NCI-H1048 (cell line): ENCODE measurements around the gene NFYC.

Experiments
- DNase-seq: peaks from one replicate; lab custom pipeline; 2025; lab: John Stamatoyannopoulos, UW

NFYC gene

DNA sequence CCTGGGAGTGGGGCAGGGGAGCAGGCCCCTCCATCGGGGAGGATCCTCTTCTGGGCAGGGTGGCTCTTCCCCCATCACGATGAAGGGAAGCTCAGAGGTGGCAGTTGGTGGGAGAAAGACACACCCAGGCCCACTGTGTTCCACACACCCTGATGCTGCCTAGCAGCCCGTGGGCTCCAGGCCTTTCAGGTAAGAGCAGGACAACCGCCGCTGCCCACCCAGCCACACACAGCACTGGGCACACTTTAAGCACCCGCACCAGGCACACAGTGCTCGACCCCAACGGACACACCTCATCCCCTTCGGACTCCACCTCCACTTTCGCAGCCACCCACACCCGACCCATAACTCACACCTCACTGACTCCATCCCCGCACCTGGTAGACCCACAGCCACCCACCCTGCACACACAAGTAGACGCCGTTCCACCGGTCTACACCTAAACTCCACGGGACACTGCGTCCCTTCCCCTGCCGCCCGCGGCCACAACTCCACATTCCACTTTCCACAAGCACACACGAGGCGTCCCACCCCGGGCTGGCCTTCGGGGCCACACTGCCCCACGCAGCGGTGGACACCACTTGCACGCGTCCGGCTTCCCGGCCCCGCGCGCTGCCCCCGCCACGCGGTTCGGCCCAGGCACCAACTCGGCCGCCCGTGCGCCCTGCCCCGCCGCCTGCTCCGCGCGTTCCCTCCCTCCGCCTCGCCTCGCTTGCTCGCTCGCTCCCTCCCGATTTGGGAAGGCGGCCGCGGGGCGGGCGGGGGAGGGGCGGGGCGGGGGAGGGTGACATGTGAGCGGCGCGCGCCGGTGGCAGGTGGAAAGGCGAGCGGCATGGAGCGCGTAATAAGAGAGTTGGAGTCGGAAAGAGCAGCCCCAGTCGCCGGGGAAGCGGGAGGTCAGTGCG is 91.7 kb downstream of the NFYC start, which contains the start of gene KCNQ4:
Gene KCNQ4 (plus strand): TSS at position 787 of the 905 bp plus-strand sequence. CDS start 307 bp downstream, outside the sequence.
- DNase-seq = no peak

DNA sequence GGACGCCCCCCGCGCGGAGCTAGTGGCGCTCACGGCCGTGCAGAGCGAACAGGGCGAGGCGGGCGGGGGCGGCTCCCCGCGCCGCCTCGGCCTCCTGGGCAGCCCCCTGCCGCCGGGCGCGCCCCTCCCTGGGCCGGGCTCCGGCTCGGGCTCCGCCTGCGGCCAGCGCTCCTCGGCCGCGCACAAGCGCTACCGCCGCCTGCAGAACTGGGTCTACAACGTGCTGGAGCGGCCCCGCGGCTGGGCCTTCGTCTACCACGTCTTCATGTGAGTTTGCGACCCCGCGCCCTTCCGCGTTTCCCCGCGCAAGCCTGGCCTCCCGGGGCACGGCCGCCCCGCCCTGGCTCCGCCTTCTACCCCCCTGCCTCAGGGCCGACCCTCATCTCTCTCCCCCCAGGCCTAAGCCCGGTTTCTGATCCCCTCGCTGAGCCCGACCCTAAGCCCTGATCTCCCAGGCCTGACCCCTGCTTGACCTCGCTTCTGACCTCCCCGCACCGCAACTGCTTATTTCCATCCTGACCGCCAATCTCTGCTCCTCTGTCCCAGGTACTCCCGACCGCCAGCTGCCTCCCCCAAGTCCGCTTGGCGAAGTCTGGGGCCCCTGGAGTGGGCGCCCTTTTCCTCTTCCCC is 92.8 kb downstream of the NFYC start:
- no peak for DNase-seq

DNA sequence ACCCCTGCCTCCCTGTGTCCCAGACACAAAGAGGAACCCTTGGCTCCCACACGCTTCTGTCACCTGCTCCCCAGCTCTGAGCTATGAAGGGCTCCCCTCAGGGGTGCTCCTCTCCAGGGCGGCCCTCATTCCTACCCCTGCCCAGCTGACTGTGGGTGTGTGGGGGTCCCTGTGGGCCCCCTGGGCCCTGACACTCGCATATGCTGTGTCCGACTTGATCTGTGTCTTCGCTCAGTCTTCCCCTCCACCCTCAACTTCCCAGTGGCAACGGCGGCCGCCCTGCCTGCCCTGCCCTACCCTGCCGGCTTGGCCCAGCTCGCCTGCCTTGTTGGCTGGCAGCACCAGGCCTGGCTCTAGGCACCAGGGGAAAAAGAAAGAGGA is 93.3 kb downstream of the NFYC start:
- DNase-seq = no peak

DNA sequence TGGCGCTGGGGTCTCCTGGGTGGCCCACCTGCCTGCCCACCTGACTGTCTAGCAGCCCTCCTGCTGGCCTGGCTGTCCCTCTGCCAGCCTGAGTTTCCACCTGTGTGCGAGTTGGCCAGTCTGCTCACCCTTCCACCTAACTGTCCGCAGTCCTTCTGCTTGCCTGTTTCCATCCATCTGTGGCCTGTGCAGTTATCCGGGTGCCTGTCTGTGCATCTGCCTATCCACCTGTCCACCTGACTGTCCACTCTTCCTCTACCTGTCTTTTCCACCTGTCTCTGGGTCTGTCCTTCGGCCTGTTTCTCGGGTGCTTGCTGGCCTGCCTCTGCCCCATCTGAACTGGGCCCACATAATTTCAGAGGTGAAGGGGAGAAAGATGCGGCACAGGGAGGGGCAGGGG is 93.9 kb downstream of the NFYC start:
- DNase-seq = no peak

DNA sequence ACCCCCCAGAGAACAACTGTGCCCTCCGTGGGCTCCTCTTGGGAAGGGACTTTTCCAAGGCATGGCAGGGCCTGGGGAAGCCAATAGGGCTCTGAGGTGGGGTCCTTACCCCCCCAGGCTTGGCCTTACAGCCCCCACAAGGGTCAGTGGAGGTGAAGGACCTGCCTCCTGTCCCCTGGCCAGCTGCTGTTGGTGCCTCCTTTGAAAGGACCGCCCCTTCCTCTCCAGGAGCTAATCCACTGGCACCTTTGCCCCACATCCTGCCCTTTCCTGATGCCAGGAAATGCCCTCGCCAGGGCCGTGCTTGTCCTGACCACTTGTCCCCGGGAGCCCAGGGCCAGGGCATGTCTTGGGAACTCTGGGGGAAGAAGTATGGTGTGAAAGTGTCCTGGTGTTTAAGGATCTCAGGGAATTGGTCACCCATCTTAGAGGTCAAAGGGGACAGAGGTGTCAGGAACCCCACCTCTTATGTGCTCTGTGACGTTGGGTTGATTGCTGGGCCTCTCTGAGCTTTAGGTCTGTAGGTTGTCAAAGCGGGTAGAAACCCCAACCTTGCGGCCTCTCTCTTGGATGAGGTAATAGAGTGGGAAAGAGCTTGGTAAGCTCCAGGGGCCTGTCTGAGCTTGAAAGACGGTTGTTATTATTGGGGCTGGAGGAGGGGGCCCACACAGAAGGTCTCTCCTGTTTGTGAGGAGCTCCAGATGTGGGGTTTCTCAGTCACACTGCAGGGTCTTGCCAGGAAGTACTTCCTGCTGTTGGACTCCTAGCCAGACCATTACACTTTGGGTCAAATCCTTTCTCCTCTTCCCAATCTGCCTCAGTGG is 94.9 kb downstream of the NFYC start:
- no peak for DNase-seq

DNA sequence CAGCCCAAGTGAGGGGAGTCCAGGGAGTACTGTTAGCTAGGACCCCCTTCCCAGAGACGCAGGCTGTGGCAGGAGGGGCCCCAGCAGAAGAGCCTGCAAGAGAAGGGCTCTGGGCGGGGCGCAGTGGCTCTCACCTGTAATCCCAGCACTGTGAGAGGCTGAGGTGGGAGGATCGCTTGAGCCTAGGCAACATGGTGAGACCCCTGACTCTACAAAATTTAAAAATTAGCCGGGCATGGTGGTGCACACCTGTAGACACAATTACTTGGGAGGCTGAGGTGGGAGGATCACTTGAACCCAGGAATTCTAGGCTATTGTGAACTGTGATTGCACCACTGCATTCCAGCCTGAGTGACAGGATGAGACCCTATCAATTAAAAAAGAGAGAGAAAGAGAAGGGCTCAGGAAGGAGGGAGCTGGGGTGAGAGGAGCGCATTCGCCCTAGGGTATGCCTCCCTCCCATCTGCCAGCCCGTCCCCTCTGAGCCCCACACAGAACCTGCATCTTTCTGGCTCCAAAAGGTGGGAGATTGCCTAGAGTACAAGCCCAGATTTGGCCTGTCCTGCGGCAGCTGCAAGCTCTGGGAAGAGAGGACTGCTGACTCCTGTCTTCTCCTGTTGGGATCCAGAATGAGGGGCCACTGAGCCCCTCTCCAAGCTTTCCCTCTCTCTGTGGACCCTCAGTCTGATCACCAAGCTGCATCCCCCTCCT is 95.6 kb downstream of the NFYC start:
- DNase-seq = no peak

DNA sequence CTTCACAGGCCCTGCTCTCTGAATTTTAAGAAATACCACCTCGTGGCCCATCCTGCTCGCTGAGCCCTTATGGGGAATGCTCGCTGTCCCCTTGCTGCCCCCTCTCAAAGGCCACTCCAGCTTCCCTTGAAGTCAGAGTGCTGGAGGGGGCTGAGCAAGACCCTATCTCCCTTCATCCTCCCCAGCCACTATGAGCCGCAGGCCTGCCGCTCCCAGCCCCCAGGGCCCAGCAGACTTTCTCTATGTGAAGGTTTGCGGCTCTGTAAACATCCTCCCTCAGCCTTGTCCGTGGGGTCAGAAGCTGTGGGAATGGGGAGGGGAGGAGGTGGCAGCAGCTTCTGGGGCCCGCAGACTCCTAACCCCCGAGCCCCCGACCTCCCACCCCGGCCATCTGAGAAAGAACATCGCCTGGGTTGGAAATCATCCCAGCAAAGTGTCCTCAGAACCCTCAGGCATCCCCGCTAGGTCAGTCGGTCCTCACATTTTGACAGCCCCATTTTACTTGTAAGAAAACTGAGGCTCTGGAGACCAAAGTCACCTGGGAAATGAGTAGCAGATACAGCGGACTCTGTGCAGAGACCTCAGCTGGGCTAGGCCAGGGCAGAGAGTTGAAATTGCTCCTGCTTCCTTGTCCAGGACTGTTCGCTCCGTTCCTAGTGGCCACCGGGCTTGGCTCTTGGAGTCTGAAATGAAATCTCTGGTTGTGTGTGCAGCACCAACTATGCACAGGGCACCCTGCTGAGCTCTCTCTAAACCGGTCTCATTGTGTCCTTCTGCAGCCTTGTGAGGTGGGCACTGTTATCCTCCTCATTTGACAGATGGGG is 96.4 kb downstream of the NFYC start:
- no peak for DNase-seq

DNA sequence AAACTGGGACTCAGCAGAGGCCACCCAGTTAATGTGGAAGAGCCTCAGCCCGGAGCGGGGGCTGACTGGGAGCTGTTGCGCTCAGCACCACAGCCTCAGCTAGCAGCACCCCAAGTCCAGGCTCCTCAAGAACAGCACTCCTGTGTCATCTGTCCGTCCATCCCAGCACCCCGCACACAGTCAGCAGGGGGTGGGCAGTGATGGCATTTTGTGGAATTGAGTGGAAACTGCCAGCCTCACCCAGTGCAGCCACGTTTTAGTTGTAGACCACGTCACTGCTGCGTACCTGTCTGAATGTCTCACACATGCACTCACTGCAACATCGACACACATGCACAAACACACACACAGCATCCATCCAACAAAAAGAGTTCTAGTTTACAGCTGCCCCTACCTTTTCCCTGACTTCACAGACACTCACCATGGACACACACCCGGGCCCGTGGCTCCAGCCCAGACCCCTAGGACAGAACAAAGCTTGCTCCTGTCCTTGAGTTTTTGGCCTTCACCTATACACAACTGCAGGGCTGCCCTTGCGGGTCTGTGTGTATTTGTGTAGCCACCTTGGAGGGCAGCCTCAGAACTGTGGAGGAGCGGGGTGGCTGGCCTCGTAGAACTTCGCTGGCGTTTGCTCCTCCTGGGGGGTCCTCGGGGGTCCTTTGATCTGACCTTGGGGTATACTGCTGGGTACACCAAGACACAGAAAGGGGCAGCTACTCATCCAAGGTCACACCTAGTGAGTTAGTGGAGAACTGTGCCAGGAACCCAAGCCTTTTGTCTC is 97.2 kb downstream of the NFYC start:
- no peak for DNase-seq

DNA sequence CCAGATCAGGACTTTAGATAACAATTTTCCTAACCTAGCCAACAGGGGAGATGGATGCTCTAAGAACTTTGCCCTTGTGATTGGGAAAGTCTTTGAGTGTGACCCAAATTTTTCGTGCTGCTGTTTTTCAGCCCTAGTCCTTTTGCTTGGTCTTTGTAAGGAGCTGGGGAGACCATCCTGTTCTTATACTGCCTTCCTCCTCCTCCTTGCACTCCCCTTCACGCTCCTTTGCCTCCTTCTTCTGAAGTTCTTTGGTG is 97.8 kb downstream of the NFYC start:
- DNase-seq = no peak

DNA sequence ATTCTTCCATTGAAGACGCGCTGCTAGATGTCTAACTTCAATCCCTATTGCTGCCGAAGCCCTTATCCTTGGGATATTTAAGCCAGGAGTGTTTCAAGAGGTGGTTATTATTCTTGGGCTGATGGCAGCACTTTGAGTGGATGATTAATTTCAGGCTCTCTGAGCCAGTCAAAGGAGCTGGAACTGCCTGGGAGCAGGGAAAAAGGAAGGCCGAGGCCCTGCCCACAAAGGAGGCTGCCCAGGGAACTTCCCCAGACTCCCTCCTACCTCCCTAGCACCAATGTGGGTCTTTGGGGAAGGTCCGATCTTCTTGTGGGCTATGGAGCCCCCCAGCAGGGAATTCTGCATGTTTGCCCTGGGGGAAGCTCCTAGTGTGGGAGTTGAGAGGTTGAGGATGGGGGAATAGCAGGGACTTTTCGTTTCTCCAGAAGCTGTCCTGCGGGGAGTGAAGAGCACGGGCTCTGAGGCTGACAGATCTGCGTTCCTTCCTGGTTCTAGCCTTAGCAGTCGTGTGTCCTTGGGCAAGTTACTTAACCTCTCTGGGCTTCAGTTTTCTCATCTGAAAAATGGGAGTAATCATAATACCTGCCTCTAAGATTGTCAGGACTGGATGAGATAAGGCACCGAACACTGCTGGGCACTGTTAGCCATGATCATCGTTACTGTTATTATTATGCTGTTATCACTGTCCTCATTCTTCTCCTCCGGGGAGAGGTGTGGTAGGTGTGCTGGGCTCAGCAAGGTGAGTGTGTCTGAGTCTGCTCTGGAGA is 98.3 kb downstream of the NFYC start:
- no peak for DNase-seq

DNA sequence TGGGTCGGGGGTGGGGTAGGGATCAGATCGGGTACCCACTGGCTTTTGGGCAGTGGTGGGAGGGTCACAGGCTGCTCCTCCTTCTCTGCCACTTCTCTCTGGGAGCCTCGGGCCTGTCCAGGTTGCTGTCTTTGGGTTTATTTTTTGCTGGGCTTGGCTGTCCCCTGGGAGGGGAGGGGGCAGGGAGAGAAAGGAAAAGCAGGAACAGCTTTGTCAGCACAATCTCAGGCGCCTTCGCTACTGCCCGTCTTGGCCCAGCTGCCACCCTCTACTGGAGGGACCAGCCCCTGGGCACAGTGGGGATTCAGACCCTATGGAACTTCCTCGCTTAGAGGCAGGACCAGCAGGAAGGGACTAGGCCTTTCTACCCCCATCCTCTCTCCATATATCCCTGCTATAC is 100.5 kb downstream of the NFYC start:
- DNase-seq = no peak

DNA sequence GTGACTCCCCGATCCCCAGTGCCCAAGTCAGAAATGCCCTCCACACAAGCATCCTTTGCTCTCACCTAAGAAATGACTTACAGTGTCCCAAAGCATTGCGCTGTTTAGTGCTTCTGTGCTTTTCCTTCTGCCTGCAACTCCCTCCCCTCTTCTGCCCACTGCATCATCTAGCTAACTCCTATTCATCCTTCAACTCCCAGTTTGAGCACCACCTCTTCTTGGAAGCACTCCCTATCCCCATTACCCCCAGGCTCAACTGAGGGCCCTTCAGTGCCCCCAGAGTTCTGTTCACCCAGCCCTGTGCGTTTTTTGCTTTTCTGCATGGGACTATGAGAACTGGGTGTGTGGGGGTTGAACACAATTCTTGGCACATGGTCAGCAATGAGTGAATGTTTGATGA is 102.1 kb downstream of the NFYC start:
- no peak for DNase-seq

DNA sequence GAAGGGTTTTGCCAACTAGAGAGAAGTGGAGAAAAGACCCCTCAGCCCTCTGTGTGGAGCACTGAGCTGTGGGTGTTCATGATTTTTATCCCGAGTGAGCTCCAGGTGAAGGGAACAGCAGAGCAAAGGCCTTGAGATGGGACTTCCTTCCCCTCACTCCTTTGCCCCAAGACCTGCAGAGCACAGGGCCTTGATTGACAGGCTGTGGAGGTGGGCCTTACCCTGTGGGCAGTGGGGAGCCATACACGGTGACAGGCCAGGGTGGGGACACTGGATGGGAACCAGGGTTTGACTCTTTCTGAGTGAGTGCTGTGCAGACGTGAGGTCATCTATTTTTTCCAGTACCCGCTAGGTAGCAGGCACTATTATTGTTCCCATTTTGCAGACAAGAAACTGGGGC is 102.5 kb downstream of the NFYC start:
- DNase-seq = no peak

DNA sequence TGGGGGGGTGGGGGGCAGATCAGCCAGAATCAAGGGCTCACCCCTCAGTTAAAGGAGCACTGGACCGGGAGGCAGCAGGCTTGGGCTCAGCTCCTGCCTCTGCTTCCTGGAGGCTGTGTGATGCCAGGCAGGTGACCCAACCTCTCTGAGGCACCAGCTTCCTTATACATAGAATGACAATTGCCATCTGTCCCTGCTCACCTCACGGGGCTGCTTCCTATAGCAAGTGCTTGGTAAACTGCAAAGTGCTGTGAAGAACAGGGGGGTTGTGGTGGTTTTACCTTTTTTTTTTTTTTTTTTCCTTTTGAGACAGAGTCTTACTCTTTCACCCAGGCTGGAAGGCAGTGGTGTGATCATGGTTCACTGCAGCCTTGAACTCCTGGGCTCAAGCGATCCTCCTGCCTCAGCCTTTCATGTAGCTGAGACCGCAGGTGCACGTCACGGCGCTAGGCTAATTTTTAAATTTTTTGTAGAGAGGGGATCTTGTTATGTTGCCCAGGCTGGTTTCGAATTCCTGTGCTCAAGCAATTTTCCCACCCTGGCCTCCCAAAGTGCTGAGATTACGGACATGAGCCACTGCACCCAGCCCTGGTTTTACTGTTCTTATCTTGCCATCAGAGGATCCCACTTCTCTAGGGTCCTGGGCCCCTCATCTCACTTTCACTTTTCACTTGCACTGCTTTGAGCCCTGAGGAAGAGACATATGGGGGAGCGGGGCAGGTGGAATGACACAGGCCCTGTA is 103.6 kb downstream of the NFYC start:
- DNase-seq = no peak

DNA sequence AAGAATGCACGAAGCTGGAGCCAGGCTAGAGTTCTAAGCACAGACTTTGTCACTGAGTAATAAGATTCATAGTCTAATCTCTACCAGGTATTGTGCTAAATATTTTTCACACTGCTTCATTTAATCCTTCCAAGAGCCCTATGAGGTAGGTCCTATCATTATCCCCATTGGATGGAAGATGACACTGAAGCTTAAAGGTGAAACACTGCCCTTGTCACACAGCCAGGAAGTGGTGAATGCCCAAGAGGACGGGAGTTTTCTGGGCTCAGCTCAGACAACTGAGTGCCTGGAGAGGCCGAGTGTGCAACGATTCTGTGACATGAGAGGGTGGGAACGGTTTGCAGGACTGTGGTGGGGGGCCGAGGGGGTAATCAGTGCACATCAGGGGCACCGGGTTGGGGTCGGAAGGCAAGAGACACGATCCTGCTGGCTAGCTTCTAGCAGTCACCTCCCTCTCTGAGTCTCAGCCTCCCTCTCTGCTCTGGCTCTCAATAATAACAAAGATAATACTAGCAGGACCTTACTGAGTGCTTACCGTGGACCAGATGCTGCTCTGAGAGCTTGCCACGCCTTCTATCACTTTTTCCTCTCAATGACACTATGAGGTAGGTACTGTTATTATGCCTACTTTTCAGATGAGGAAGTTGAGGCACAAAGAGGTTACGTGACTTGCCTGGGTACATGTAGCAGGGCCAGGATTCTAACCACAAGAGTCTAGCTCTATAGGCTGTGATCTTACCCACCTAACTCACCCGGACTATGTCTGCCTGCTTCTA is 104.5 kb downstream of the NFYC start:
- DNase-seq = no peak

DNA sequence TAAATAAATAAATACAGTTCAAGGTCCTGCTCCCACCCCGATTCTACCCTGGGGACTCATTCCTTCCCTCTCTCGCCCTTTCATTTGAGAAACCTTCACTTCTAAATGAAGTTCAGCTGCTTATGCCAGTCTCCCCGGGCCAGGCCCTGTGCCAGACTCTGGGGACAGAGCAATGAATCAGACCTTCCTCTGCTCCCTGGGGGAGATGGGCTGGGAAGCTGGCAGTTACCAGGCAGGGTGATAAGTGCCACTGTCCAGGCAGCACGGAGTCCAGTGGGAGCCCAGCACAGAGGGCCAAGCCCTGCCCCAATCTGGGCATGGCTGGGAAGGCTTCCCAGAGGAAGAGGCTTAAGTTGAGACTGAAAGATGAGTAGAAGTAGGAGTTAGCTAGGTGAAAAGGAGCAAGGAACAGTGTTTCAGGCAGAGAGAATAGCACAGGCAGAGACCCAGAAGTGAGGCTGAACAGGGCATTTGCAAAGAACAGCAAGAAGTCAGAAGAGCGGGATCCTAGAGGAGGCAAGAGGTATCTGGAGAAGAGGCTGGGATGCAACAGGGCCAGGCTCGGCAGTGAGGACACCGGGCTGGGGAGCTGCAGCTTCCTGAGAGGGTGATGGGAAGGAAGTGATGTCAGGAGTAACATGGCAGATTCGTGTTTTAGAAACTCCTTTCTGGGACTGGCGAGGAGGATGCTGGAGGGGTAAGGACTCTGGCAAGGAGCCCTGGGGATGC is 105.6 kb downstream of the NFYC start:
- no peak for DNase-seq

DNA sequence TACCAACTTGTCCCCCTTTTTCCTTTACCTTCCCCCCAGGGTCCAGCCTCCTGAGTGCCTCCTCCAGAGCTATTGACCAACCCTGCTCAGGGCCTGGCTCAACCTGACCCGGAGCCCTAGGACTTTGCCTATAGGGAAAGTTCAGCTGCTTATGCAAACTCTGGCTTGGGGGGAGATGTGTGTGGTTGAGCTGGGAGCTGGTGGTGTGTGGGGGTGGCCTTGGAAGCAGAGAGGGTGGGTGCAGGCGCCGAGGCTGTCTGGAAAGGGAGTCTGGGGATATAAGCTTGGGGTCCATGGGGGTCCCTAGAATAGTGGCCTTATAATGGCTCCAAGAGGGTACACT is 106.1 kb downstream of the NFYC start:
- no peak for DNase-seq
